HepG2 (cell line): ENCODE data around the gene GFPT1.

Experiments
- BHLHE40 ChIP-seq: IDR thresholded peaks from 2 replicates; pipeline ENCODE4 v1.6.1; 2011; ENCODE audit warnings: low read length, improper control_type of control experiment
- EEA1 ChIP-seq: sonication (generic); formaldehyde crosslinking; IDR thresholded peaks from 2 replicates; pipeline ENCODE4 v1.5.1; 2020; ENCODE audit warnings: mild to moderate bottlenecking, missing genetic modification reagents, borderline replicate concordance
- ELF4 ChIP-seq: sonication (generic); formaldehyde crosslinking; IDR thresholded peaks from 2 replicates; pipeline ENCODE4 v1.5.0; 2020; ENCODE audit warnings: missing genetic modification reagents, mild to moderate bottlenecking, moderate library complexity, borderline replicate concordance
- EZH2 ChIP-seq: conservative IDR thresholded peaks from 2 replicates; pipeline ENCODE4 v1.6.1; 2012; ENCODE audit warnings: mild to moderate bottlenecking, low read depth, low read length, moderate library complexity
- POLR2AphosphoS5 ChIP-seq: IDR thresholded peaks from 2 replicates; pipeline ENCODE4 v1.6.1; 2012; ENCODE audit warnings: low read depth, low read length
- SIN3A ChIP-seq: IDR thresholded peaks from 2 replicates; pipeline ENCODE4 v1.6.1; 2011; ENCODE audit warnings: low read depth, mild to moderate bottlenecking, control low read depth, low read length, borderline replicate concordance
- SP1 ChIP-seq, 2 experiments: fragments of 450-650 bp in 1 of 2; sonication (generic) in 1 of 2; formaldehyde crosslinking in 1 of 2; IDR thresholded peaks; 2 replicates each; pipeline versions ENCODE4 v1.4.0 to v1.6.1; 2016 to 2020; ENCODE audit warnings: missing genetic modification reagents in 1 of 2
- TCF12 ChIP-seq, 2 experiments: fragments of 450-650 bp in 1 of 2; sonication (generic) in 1 of 2; formaldehyde crosslinking in 1 of 2; IDR thresholded peaks; 2 replicates each; pipeline versions ENCODE4 v1.6.1 to v1.8.0; 2017 to 2022; ENCODE audit warnings: antibody characterized with exemption in 1 of 2, mild to moderate bottlenecking in 1 of 2, missing genetic modification reagents in 1 of 2, moderate library complexity in 1 of 2
- ZMYM3 ChIP-seq: sonication (generic); formaldehyde crosslinking; IDR thresholded peaks from 2 replicates; pipeline ENCODE4 v1.5.1; 2020; ENCODE audit warnings: mild to moderate bottlenecking, missing genetic modification reagents
- ZNF441 ChIP-seq: sonication (generic); formaldehyde crosslinking; IDR thresholded peaks from 2 replicates; pipeline ENCODE4 v1.7.0; 2021; ENCODE audit warnings: missing genetic modification reagents, borderline replicate concordance
- TF ChIP-seq, protein P1 (sequence below): sonication (generic); formaldehyde crosslinking; IDR thresholded peaks from 2 replicates; pipeline ENCODE4 v1.5.0; 2020; ENCODE audit warnings: mild to moderate bottlenecking, missing genetic modification reagents, moderate library complexity
- TF ChIP-seq, protein P2 (sequence below): sonication (generic); formaldehyde crosslinking; IDR thresholded peaks from 2 replicates; pipeline ENCODE4 v1.4.0; 2020; ENCODE audit warnings: missing genetic modification reagents
- TF ChIP-seq, protein P3 (sequence below): IDR thresholded peaks from 2 replicates; pipeline ENCODE4 v1.6.1; 2016; ENCODE audit warnings: low read depth, missing genetic modification reagents, missing compliant biosample characterization
- TF ChIP-seq, protein P4 (sequence below): sonication (generic); formaldehyde crosslinking; IDR thresholded peaks from 2 replicates; pipeline ENCODE4 v1.4.0; 2020; ENCODE audit warnings: missing genetic modification reagents

GRCh38 chr2:69278366-69278765 lies 108.7 kb downstream of the GFPT1 start:
- TF ChIP-seq EZH2 (no peak), ELF4 (CRISPR knock-in tag) (no peak), SP1 (IDR thresholded peaks at IDR 0.05) (no peak), SP1 (CRISPR knock-in tag; IDR thresholded peaks at IDR 0.05) (no peak), ZMYM3 (CRISPR knock-in tag) (no peak), POLR2AphosphoS5 (no peak), SIN3A (no peak), ZNF441 (CRISPR knock-in tag) (no peak), BHLHE40 (no peak), EEA1 (no peak), TCF12 (IDR thresholded peaks at IDR 0.05) (no peak), TCF12 (CRISPR knock-in tag; IDR thresholded peaks at IDR 0.05) (no peak)
- TF ChIP-seq, protein P1, sequence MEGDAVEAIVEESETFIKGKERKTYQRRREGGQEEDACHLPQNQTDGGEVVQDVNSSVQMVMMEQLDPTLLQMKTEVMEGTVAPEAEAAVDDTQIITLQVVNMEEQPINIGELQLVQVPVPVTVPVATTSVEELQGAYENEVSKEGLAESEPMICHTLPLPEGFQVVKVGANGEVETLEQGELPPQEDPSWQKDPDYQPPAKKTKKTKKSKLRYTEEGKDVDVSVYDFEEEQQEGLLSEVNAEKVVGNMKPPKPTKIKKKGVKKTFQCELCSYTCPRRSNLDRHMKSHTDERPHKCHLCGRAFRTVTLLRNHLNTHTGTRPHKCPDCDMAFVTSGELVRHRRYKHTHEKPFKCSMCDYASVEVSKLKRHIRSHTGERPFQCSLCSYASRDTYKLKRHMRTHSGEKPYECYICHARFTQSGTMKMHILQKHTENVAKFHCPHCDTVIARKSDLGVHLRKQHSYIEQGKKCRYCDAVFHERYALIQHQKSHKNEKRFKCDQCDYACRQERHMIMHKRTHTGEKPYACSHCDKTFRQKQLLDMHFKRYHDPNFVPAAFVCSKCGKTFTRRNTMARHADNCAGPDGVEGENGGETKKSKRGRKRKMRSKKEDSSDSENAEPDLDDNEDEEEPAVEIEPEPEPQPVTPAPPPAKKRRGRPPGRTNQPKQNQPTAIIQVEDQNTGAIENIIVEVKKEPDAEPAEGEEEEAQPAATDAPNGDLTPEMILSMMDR (CRISPR knock-in tag), result no peak
- TF ChIP-seq, protein P2, sequence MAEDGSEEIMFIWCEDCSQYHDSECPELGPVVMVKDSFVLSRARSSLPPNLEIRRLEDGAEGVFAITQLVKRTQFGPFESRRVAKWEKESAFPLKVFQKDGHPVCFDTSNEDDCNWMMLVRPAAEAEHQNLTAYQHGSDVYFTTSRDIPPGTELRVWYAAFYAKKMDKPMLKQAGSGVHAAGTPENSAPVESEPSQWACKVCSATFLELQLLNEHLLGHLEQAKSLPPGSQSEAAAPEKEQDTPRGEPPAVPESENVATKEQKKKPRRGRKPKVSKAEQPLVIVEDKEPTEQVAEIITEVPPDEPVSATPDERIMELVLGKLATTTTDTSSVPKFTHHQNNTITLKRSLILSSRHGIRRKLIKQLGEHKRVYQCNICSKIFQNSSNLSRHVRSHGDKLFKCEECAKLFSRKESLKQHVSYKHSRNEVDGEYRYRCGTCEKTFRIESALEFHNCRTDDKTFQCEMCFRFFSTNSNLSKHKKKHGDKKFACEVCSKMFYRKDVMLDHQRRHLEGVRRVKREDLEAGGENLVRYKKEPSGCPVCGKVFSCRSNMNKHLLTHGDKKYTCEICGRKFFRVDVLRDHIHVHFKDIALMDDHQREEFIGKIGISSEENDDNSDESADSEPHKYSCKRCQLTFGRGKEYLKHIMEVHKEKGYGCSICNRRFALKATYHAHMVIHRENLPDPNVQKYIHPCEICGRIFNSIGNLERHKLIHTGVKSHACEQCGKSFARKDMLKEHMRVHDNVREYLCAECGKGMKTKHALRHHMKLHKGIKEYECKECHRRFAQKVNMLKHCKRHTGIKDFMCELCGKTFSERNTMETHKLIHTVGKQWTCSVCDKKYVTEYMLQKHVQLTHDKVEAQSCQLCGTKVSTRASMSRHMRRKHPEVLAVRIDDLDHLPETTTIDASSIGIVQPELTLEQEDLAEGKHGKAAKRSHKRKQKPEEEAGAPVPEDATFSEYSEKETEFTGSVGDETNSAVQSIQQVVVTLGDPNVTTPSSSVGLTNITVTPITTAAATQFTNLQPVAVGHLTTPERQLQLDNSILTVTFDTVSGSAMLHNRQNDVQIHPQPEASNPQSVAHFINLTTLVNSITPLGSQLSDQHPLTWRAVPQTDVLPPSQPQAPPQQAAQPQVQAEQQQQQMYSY (CRISPR knock-in tag), result no peak
- TF ChIP-seq, protein P3, sequence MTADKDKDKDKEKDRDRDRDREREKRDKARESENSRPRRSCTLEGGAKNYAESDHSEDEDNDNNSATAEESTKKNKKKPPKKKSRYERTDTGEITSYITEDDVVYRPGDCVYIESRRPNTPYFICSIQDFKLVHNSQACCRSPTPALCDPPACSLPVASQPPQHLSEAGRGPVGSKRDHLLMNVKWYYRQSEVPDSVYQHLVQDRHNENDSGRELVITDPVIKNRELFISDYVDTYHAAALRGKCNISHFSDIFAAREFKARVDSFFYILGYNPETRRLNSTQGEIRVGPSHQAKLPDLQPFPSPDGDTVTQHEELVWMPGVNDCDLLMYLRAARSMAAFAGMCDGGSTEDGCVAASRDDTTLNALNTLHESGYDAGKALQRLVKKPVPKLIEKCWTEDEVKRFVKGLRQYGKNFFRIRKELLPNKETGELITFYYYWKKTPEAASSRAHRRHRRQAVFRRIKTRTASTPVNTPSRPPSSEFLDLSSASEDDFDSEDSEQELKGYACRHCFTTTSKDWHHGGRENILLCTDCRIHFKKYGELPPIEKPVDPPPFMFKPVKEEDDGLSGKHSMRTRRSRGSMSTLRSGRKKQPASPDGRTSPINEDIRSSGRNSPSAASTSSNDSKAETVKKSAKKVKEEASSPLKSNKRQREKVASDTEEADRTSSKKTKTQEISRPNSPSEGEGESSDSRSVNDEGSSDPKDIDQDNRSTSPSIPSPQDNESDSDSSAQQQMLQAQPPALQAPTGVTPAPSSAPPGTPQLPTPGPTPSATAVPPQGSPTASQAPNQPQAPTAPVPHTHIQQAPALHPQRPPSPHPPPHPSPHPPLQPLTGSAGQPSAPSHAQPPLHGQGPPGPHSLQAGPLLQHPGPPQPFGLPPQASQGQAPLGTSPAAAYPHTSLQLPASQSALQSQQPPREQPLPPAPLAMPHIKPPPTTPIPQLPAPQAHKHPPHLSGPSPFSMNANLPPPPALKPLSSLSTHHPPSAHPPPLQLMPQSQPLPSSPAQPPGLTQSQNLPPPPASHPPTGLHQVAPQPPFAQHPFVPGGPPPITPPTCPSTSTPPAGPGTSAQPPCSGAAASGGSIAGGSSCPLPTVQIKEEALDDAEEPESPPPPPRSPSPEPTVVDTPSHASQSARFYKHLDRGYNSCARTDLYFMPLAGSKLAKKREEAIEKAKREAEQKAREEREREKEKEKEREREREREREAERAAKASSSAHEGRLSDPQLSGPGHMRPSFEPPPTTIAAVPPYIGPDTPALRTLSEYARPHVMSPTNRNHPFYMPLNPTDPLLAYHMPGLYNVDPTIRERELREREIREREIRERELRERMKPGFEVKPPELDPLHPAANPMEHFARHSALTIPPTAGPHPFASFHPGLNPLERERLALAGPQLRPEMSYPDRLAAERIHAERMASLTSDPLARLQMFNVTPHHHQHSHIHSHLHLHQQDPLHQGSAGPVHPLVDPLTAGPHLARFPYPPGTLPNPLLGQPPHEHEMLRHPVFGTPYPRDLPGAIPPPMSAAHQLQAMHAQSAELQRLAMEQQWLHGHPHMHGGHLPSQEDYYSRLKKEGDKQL, result no peak
- TF ChIP-seq, protein P4, sequence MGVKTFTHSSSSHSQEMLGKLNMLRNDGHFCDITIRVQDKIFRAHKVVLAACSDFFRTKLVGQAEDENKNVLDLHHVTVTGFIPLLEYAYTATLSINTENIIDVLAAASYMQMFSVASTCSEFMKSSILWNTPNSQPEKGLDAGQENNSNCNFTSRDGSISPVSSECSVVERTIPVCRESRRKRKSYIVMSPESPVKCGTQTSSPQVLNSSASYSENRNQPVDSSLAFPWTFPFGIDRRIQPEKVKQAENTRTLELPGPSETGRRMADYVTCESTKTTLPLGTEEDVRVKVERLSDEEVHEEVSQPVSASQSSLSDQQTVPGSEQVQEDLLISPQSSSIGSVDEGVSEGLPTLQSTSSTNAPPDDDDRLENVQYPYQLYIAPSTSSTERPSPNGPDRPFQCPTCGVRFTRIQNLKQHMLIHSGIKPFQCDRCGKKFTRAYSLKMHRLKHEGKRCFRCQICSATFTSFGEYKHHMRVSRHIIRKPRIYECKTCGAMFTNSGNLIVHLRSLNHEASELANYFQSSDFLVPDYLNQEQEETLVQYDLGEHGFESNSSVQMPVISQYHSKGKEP (CRISPR knock-in tag), result no peak
